KMS-11 (cell line): ENCODE measurements around the gene TRPC1.

Source experiments
- H2AFZ ChIP-seq: fragments of 200-600 bp; sonication (generic); 2 replicates; pipeline ENCODE4 v1.6.1; 2016; ENCODE audit warnings: antibody characterized with exemption, mixed run types, low read depth
- H3K27ac ChIP-seq: fragments of 200-600 bp; sonication (generic); 2 replicates; pipeline ENCODE4 v1.6.1; 2016; ENCODE audit warnings: mild to moderate bottlenecking, mixed run types
- H3K27me3 ChIP-seq: fragments of 200-600 bp; sonication (generic); 2 replicates; pipeline ENCODE4 v1.6.1; 2017; ENCODE audit warnings: mild to moderate bottlenecking, low read depth, mixed run types, moderate library complexity; ENCODE audit not compliant: insufficient read depth
- H3K36me3 ChIP-seq: fragments of 200-600 bp; sonication (generic); 2 replicates; pipeline ENCODE4 v1.6.1; 2017; ENCODE audit warnings: mild to moderate bottlenecking, mixed run types; ENCODE audit not compliant: insufficient read depth
- H3K4me1 ChIP-seq: fragments of 200-600 bp; sonication (generic); 2 replicates; pipeline ENCODE4 v1.6.1; 2016; ENCODE audit warnings: mild to moderate bottlenecking, low read depth, mixed run types; ENCODE audit not compliant: poor library complexity, severe bottlenecking
- H3K4me2 ChIP-seq: fragments of 200-600 bp; sonication (generic); 2 replicates; pipeline ENCODE4 v1.7.0; 2016; ENCODE audit warnings: mild to moderate bottlenecking, mixed run types
- H3K4me3 ChIP-seq: fragments of 200-600 bp; sonication (generic); IDR thresholded peaks from 2 replicates; pipeline ENCODE4 v1.6.1; 2017; ENCODE audit warnings: low read depth, low read length, mixed read lengths; ENCODE audit not compliant: insufficient read depth
- H3K79me2 ChIP-seq: fragments of 200-600 bp; sonication (generic); 2 replicates; pipeline ENCODE4 v1.6.1; 2016; ENCODE audit warnings: low read depth, mixed run types; ENCODE audit not compliant: insufficient read depth
- H3K9ac ChIP-seq: fragments of 200-600 bp; sonication (generic); 2 replicates; pipeline ENCODE4 v1.6.1; 2016; ENCODE audit warnings: mild to moderate bottlenecking, mixed run types
- H4K20me1 ChIP-seq: fragments of 200-600 bp; sonication (generic); 2 replicates; pipeline ENCODE4 v1.6.1; 2016; ENCODE audit warnings: mild to moderate bottlenecking, mixed run types; ENCODE audit not compliant: insufficient read depth
- CTCF ChIP-seq: fragments of 200-600 bp; sonication (generic); conservative IDR thresholded peaks from 2 replicates; pipeline ENCODE4 v1.6.1; 2017; ENCODE audit warnings: low read depth, mild to moderate bottlenecking, antibody characterized with exemption, low read length, moderate library complexity, mixed read lengths

TRPC1 gene

GRCh38 chr3:142849148-142849547, 125.3 kb downstream of the TRPC1 start:
- Histone ChIP-seq H3K27ac (no peak overlapping the region), H3K9ac (no peak overlapping the region), H3K27me3 (no peaks in the 10 kb centered on the region), H3K36me3 (no peaks in the 10 kb centered on the region), H3K4me2 (no peak overlapping the region), H2AFZ (no peak overlapping the region), H3K4me1 (peaks cover 4% of the 10 kb centered on the region), H3K79me2 (no peaks in the 10 kb centered on the region), H3K4me3 (no peak overlapping the region), H4K20me1 (no peaks in the 10 kb centered on the region)
- TF ChIP-seq CTCF, result no peak

GRCh38 chr3:142850395-142851023, 126.7 kb downstream of the TRPC1 start:
- H3K36me3 ChIP-seq, result no peaks in the 10 kb centered on the region
- H4K20me1 ChIP-seq, result no peaks in the 10 kb centered on the region
- TF ChIP-seq CTCF, result no peak
- H3K27me3 ChIP-seq, result no peaks in the 10 kb centered on the region
- no peak overlapping the region for H3K9ac ChIP-seq
- H3K4me2 ChIP-seq, result no peak overlapping the region
- H3K27ac ChIP-seq, result no peak overlapping the region
- H3K79me2 ChIP-seq, result no peaks in the 10 kb centered on the region
- no peak overlapping the region for H3K4me3 ChIP-seq
- H2AFZ ChIP-seq, result no peak overlapping the region
- peaks cover 4% of the 10 kb centered on the region for H3K4me1 ChIP-seq

GRCh38 chr3:142852009-142852408, 128.2 kb downstream of the TRPC1 start:
- TF ChIP-seq CTCF, result no peak
- Histone ChIP-seq H3K4me3 (no peak overlapping the region), H3K4me1 (peaks cover 4% of the 10 kb centered on the region)

GRCh38 chr3:142853270-142854168, 129.7 kb downstream of the TRPC1 start:
- Histone ChIP-seq H3K4me3 (no peak overlapping the region), H3K9ac (no peak overlapping the region), H2AFZ (no peak overlapping the region), H3K4me2 (no peak overlapping the region), H3K36me3 (no peaks in the 10 kb centered on the region), H3K79me2 (no peaks in the 10 kb centered on the region), H3K27me3 (no peaks in the 10 kb centered on the region), H4K20me1 (no peaks in the 10 kb centered on the region), H3K27ac (no peak overlapping the region), H3K4me1 (peaks cover 4% of the 10 kb centered on the region)
- TF ChIP-seq CTCF, result no peak

More at GRCh38 chr3:142852009-142852408, 128.2 kb downstream of the TRPC1 start:
- H3K79me2 ChIP-seq, result no peaks in the 10 kb centered on the region
- no peaks in the 10 kb centered on the region for H4K20me1 ChIP-seq
- no peak overlapping the region for H3K9ac ChIP-seq
- H3K27ac ChIP-seq, result no peak overlapping the region
- H3K36me3 ChIP-seq, result no peaks in the 10 kb centered on the region
- no peak overlapping the region for H3K4me2 ChIP-seq
- H2AFZ ChIP-seq, result no peak overlapping the region
- H3K27me3 ChIP-seq, result no peaks in the 10 kb centered on the region
